HG02885 (cell line): ENCODE measurements around the gene SURF1.
A peak's percentile ranks its signal among the peaks of the same experiment; 100 is the strongest.
"Not testable (repeated sequence)": the region's sequence is repeated elsewhere in the genome, so short reads cannot be mapped to it uniquely, and the experiment has no call there.

Source experiments
- ATAC-seq: cut with Tn5 transposase; IDR thresholded peaks from one replicate; pipeline ENCODE4 v1.9.1; 2021; ENCODE audit warnings: mild to moderate bottlenecking; ENCODE audit not compliant: unreplicated experiment, poor library complexity

Gene SURF1

DNA sequence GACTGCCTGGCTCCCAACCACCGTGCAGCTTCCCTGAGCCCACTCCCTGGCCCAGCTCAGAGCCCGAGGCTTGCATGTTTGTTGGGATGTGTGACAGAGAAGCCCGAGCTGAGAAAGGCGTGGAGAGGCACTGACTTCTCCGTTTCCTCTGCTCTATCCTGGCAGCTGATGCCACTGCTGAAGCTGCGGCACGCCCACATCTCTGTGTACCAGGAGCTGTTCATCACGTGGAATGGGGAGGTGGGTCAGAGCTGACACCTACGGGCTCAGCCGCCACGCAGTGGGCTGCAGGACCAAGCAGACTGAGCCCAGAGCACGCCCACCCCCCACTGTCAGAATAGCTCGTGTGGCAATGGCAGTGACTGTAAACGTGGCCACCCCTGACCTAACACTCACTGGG, 29.2 kb upstream of the SURF1 start:
- ATAC-seq: no peak

DNA sequence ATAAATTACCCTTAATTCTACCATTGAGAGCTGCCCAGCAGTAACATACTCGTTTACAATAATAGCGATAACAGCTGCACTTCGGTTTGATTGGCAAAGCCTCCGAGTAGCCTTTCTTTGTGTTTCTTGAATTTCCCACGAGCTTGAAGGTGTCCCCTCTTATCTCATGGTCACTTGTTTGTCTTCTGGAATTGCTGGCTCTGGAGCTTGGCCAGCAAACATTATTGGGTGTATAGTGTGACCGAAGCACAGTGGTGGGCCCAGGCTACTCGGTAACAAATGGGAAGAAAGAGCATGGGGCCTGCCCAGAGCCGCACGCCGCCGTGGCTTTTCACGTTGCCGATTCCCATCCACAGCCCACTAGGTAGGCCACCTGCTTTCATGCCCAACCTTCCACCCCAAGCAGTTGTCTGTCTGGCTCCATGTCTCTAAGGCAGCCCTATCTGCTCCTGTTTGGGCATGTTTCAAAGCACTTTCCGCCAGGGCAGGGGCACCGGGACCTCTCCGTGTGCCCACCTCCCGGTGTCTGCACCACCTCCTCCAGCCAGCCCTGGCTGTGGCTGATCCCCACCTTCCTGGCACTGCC, 28.5 kb upstream of the SURF1 start:
- ATAC-seq: no peak

DNA sequence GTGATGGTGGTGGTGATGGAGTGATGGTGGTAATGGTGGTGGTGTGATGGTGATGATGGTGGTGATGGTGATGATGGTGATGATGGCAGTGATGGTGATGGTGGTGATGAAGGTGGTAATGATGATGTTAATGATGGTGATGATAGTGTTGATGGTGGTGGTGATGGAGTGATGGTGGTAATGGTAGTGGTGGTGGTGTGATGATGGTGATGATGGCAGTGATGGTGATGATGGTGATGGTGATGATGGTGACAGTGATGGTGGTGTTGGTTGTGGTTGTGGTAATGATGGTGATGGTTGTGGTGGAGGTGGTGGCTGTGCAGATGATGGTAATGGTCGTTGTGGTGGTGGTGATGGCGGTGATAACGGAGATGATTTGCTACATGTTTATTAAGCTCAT, 27.2 kb upstream of the SURF1 start:
- no peak for ATAC-seq

DNA sequence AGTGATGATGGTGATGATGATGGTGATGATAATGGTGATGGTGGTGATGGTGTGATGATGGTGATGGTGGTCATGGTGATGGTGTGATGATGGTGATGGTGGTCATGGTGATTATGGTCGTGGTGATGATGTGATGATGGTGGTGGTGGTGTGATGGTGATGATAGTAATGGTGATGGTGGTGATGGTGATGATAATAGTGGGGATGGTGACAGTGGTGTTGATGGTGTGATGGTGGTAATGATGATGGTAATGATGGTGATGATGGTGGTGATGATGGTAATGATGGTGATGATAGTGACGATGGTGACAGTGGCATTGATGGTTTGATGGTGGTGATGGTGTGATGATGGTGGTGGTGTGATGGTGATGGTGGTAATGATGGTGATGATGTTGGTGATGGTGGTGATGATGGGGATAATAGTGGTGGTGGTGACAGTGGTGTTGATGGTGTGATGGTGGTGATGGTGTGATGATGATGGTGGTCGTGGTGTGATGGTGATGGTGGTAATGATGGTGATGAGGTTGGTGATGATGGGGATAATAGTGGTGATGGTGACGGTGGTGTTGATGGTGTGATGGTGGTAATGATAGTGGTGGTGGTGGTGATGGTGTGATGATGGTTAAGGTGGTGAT, 26.3 kb upstream of the SURF1 start:
- ATAC-seq: no peak

DNA sequence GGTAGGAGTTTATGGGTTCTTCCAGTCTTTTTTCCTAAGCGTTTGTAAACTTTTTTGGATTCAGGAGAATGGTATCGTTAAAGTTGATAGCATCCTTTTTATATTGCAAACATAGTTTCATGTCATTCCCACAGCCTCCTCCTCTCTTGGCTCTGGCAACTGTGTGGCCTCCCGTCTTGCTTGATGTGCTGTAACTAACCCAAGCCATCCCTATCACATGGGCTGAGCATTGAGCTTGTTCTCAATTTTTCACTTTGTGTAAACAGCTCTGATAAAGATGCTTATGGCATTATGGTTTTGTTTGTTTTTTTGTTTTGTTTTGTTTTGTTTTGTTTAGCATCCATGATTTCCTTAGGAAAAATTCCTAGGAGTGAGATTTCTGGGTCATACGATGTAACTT, 24.4 kb upstream of the SURF1 start:
- no peak for ATAC-seq

DNA sequence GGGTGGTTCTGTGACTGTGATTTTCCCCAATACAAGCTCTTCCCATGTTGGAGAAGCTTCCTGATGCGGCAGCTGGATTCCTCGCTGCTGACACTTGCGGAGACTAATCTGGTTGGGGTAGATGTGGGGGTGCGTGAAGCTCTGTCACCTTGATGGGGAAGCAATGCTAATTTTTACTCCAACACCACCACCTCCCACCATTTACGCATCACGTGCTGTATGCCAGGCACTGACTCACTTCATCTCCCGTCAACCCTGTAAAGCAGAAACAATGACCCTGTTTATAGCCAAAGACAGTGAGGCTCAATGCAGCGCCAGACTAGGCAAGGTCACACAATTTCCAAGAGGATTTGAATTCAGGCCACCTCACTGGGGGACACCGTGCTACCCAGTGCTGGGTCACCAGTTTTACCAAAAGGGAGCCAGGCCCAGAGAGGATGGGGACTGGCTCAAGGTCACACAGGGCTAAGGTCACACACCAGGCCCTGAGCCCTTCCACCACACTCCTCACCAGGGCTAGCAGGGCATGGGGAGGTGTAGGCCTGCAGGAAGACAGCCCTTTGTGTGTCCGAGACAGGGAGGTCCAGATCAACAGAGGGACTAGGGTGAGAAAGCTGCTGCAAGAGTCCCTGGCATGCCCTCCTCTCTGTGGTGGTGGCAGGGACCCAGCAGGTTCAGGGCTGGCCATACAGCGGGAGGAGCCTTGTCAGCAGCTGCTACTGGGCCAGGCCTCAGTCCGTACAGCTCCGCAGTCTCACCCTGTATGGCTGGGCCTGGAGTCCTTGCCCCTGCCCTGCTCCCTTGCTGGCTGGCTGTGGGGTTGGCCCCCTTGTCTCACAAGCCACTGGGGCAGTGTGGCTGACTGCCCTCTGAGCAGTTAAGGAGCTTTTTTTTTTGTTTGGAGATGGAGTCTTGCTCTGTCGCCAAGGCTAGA, 23.1 kb upstream of the SURF1 start:
- ATAC-seq: no peak

DNA sequence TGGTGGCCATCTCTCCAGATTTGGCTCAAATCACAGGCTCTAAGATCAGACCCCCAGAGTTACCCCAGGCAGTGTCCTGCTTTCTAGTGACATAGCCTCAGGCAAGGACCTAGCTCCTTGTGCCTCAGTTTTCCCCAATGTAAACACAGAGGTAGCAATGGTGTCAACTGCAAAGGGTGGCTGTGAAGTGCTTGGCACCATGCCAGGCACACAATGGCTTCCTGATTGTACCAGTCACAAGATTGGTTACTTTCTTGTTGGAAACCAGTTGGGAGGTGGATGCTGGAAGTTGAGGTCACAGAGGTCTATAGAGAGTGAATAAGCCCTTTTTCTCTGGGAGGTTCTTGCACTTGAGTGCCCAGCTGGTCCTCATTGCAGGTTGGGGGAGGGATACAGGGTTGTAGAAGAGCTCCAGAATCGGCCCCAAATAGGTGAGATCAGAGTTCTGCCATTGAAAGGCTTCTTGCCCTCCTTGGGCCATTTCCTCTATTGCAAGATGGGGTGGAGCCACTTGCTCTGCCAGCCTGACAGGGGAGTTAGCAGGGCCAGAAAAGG, 22.2 kb upstream of the SURF1 start:
- ATAC-seq: no peak

DNA sequence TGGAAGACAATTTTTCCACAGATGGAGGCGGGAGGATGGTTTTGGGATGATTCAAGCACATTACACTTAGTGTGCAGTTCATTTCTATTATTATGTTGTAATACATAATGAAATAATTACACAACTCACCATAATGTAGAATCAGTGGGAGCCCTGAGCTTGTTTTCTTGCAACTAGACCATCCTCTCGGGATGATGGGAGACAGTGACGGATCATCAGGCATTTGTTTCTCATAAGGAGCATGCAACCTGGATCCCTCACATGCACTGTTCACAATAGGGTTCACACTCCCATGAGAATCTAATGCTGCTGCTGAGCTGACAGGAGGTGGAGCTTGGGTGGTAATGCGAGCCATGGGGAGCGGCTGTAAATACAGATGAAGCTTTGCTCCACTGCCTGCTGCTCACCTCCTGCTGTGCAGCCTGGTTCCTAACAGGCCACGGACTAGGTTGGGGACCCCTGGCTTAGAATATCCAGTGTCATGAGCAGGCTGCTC, 21.5 kb upstream of the SURF1 start:
- no peak for ATAC-seq

DNA sequence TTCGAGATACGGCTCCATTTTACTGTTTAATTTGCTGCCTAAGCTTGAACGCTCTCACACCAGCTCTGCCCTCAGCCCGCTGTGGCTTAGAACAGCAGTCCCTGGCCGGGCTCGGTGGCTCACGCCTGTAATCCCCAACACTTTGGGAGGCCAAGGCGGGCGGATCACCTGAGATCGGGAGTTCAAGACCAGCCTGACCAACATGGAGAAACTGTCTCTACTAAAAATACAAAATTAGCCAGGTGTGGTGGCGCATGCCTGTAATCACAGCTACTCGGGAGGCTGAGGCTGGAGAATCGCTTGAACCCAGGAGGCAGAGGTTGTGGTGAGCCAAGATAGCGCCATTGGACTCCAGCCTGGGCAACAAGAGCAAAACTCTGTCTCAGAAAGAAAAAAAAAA, 21.0 kb upstream of the SURF1 start:
- not testable (repeated sequence) for ATAC-seq

DNA sequence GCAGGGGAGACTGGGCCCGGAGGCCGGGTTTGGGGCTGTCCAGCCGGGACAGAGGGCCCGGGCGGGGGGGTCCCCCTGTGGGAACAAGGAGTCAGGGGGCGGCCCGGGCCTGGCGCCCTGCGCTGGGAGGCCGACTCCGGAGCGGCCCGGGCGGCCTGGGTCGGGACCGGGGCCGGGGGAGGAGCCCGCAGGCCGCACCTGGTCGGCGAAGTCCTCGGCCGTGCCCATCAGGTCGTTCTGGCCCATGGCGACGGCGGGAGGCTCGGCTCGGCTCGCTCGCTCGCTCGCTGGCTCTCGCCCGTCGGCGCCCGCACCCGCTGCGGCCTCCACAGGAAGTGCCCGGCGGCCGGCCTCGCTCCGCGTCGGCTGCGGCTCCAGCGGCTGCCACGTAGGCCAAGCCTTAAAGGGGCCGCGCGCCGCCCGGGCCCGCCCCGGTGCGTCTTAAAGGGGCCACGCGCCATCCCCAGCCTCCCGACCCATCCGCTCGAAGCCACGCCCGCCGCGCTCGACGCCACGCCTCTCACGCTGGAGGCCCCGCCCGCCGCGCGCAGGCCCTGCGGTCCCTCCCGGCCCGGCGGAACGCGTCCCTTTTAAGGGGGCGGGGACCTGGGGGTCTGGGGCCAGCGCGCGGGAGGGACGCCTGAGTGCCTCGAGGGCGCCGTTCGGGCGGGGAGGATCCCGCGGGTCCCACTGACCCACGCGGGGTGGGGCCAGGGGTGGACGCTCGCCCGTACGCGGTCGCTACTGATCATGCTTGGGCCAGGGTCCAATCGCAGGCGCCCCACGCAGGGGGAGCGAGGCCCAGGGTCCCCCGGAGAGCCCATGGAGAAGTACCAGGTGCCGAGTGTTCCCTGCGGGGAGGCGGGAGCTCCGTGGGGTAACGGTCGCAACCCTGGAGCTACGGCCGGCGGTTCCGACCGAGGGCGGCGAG, 19.7 kb upstream of the SURF1 start, which contains the start of the genes STKLD1 and SURF4:
STKLD1 (plus strand) TSS at position 643 of the 931 bp plus-strand sequence; CDS start at position 751, 108 bp downstream.
SURF4 (minus strand) TSS at position 337 of the 931 bp plus-strand sequence; CDS start at position 246, 91 bp downstream.
- peak; percentile 92 for ATAC-seq

DNA sequence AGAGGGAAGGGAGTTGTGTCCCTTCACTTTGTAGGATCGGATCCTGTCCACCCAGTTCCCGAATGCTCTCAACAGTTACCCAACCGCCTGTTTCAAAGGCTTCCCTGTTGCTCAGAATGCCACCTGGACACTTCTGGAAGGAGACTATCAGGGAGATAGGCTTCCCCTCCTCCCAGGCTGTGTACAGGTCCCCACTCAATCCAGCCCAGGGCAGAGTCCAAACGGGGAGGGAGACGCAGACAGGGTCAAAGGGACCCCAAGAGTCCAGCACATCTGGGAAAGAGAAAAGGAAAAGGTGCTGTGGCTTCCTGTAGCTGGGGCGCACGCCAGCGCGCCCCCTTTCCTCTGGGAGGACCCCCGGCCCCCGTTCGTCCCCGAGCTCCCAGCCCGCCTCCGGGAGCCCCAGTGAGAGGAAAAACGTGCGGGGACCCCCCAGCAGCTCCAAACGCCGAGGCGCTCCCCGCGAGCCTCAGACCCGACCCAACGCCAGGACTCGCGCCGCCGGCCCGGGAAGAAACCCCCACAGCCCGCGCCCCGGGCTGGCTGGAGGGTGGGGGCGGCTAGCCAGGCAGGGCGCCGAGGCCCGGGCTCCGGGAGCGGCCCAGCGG, 18.9 kb upstream of the SURF1 start:
- ATAC-seq: peak; percentile 19

DNA sequence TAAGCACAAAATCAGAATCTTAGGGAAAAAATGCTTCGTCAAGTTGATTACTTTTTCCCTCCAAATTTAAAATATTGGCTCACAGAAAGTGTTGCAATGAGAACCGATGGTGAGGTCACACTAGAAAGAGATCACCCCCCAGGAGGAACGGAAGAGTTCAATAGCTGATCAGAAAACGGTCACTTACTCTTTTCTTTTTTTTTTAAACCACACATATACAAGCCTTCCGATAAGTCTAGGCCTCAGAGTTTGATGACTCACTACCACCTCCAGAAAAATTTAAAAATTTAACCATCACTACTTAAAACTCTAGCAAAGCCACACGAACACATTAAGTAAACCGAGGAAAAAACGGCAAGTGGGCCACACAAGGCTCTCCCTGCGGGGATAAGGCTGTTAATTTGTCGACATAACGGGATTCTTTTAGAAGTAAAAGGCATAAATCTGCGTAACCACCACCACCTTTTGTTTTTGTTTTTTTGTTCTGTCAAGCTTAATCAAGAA, 18.4 kb upstream of the SURF1 start:
- no peak for ATAC-seq

DNA sequence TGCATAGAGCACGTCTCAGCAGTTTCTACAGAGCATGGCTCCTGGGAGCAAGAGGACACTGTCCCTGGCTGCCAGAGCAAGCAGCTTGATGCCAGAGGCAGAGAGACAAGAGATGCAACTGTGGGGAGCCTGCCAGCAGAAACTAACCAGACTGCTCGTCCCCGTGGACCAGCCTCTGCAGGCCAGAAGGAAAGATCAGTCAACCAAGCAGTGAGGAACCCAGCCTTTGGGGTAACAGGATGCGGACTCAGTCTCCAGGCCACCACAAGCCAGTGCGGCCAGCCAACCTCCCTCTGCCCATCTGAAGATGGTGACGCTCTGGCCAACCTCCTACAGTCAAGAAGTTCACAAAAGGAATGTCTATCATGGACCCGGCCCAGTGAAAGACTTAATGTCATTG, 15.9 kb upstream of the SURF1 start:
- no peak for ATAC-seq

DNA sequence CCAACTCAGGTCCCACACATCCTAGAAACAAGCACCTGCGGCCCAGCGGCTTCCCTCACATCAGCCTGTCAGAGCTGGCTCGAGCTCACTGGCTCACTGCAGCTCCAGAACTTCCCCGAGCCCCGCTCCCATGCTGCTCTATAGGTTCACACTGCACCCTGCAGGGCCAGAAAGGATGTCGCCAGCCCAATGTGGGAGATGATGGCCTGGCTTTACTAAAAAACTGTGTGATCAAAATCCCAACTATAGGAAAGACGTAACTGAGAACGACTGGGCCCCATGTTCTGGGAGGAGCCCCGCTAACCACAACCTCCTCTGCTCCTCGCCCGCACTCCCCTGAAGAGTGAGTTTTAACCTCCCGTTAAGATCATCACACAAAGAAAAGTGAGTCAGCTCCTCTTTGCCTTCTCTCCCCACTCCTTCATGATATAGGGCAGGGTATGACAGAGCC, 15.0 kb upstream of the SURF1 start:
- no peak for ATAC-seq

DNA sequence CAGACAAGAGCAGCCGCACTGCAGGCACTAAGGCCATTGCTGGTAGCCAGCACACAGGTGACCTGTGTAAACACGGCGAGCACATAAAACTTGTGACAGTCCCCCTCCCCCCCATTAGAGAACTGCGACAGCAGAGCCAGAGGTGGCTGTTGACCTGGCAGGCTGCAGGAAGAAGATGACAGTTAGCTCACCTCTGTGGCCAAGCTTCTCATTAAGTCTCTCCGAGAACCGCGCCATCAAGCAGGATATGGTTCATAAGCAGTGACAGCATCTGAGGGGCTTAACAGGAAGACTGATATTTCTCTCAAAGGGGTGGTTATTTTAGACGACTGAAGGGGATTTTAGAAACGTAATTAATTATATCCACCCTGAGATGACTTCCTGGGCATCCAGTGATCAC, 14.4 kb upstream of the SURF1 start:
- ATAC-seq: no peak

DNA sequence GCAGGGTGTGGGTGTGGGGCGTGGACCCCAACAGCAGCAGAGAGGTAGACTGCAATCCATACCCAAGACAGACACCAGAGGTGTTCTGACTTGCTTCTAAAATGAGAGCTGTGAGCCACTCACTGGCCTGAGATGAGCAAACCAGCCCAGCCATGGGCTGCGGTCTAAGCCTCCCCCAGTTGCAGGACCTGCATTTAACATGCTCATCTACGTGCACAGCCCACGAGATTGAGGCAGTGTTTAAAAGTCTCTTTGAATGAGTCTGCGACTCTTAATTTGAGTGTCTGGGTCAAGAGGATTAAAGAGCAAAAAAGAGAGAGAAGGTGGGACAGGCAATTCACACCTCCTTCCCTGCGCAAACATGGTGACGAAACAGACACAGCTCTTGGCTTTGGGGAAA, 13.6 kb upstream of the SURF1 start:
- no peak for ATAC-seq

DNA sequence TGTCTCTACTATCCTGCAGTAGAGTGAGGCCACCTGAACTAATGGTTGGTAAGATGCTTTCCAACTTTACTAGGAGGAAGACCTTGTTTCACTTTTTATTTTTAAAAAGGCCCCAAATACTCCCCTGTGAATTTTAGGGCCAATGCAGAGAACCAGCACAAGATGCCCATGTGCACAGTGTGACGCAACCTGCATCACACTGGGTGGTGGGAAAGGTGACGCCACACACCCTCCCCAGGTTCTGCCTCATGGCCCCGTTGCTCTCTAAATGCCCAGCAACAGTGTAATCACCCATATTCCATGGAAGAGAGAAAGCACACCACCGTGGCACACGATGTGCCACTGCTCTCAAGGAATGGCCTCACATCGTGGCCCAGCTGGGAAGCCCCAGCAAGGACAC, 13.1 kb upstream of the SURF1 start:
- ATAC-seq: no peak

DNA sequence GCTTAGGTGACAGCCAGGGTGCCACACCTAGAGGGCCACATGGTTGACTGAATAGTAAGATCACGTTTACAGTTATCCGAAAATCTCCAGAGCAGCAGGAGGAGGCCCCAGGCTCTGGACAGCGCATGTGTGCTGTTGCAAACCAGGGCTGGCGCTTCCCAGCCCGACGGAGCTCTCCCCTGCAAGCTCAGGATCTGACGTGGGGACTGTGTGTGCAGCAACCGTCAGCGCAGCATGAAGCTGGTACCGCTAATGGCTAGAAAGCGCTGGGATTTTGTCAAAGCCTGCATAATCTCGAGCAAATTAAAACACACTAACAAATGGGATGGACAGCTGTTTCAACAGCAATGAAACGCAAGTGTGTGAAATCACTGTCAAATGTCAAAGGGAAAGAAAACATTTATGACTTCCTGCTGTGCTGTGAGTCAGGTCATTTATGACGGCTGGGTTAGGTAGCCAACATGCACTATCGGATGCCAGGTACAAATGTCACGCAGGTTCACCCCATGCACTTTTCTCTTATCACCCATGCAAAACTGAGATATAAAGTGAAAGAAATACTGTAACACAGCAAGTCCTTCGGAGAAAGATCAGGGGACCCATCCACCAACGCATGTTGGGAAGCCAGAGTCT, 12.1 kb upstream of the SURF1 start:
- no peak for ATAC-seq
